ENCODE measurements around the gene BICRA.
"Not testable (repeated sequence)": the region's sequence is repeated elsewhere in the genome, so short reads cannot be mapped to it uniquely, and the experiment has no call there.

BICRA gene

GRCh38 chr19:47719047-47719859 lies 110.3 kb downstream of the BICRA start:
- DNase-seq, result no peak

- DNase-seq, result no peak
These were observed 111.9 kb downstream of the BICRA start for GRCh38 chr19:47720669-47721422.

- DNase-seq, result no peak
These were observed 114.6 kb downstream of the BICRA start for GRCh38 chr19:47723581-47723940.

GRCh38 chr19:47725759-47726401 lies 116.9 kb downstream of the BICRA start:
- DNase-seq, result no peak

GRCh38 chr19:47726467-47726866 lies 117.5 kb downstream of the BICRA start:
- DNase-seq, result no peak

GRCh38 chr19:47728295-47728694 lies 119.4 kb downstream of the BICRA start:
- not testable (repeated sequence) for DNase-seq

- no peak for DNase-seq
These were observed 120.5 kb downstream of the BICRA start for GRCh38 chr19:47729468-47729798.

GRCh38 chr19:47729799-47730520 lies 121.0 kb downstream of the BICRA start:
- no peak for DNase-seq

GRCh38 chr19:47730521-47730889 lies 121.6 kb downstream of the BICRA start:
- DNase-seq, result no peak

GRCh38 chr19:47730910-47731309 lies 122.0 kb downstream of the BICRA start:
- DNase-seq, result no peak

- no peak for DNase-seq
These were observed 126.2 kb downstream of the BICRA start for GRCh38 chr19:47735131-47735530.

GRCh38 chr19:47740866-47741519 lies 132.1 kb downstream of the BICRA start:
- no peak for DNase-seq

GRCh38 chr19:47741544-47742140 lies 132.7 kb downstream of the BICRA start:
- DNase-seq, result no peak

GRCh38 chr19:47742634-47743033 lies 133.7 kb downstream of the BICRA start:
- DNase-seq, result no peak

- DNase-seq, result peak; percentile 83
These were observed 136.3 kb downstream of the BICRA start, which contains the start of gene NOP53 for GRCh38 chr19:47745010-47745901. Gene NOP53 (plus strand): TSS chr19:47745546. CDS start chr19:47745560, 14 bp downstream.

- DNase-seq, result not testable (repeated sequence)
These were observed 137.2 kb downstream of the BICRA start for GRCh38 chr19:47746129-47746528.

GRCh38 chr19:47749326-47749725 lies 140.4 kb downstream of the BICRA start:
- DNase-seq, result no peak

GRCh38 chr19:47750752-47751151 lies 141.8 kb downstream of the BICRA start:
- DNase-seq, result no peak

- DNase-seq, result no peak
These were observed 143.7 kb downstream of the BICRA start for GRCh38 chr19:47752440-47753211.
